A549 (cell line): Measurements from ENCODE around the gene E2F1.

ENCODE experiments used
- CHD2 ChIP-seq: fragments of 150-350 bp; IDR thresholded peaks from 2 replicates; pipeline ENCODE4 v1.6.1; 2014; ENCODE audit warnings: low read length; ENCODE audit not compliant: partially characterized antibody
- MAX ChIP-seq: IDR thresholded peaks from 2 replicates; pipeline ENCODE4 v1.6.1; 2012
- TF ChIP-seq, protein P1 (sequence below): fragments of >200 bp; sonication (Bioruptor Twin); formaldehyde crosslinking; IDR thresholded peaks from 3 replicates; pipeline ENCODE4 v1.5.1; 2016

DNA sequence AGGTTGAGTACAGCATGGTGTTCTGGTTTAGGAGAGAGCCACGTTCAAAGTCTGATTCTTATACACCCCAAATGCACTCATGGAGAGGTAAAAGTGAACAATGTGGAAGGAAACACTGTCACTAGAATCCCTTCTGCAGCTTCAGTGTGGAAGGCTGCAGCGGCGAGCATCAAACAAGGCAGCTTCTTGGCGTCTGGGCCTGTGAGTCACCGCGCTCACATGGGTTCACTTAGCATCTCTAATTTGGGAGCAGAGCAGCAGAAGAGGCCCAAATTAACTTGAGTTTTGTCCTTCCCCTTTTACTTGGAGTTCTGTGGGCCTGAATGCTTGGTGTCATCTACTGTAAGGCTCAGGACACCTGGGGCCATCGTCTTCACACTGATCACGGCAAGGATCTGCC, 10.9 kb upstream of the E2F1 start:
- TF ChIP-seq CHD2 (no peak), MAX (no peak)
- TF ChIP-seq, protein P1, sequence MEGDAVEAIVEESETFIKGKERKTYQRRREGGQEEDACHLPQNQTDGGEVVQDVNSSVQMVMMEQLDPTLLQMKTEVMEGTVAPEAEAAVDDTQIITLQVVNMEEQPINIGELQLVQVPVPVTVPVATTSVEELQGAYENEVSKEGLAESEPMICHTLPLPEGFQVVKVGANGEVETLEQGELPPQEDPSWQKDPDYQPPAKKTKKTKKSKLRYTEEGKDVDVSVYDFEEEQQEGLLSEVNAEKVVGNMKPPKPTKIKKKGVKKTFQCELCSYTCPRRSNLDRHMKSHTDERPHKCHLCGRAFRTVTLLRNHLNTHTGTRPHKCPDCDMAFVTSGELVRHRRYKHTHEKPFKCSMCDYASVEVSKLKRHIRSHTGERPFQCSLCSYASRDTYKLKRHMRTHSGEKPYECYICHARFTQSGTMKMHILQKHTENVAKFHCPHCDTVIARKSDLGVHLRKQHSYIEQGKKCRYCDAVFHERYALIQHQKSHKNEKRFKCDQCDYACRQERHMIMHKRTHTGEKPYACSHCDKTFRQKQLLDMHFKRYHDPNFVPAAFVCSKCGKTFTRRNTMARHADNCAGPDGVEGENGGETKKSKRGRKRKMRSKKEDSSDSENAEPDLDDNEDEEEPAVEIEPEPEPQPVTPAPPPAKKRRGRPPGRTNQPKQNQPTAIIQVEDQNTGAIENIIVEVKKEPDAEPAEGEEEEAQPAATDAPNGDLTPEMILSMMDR = no peak
